Mesenteric fat pad (tissue), 1 donor: ENCODE data around the gene AQP3. TPM values are rescaled to one million over a fixed set of nuclear protein-coding genes. Genes with fewer than 3 reads are reported as not detected.

Experiments used
- microRNA-seq: library from miRNA; unstranded; fragments of <30 nt; microRNA quantifications from one replicate; pipeline ENCODE4 v1.2.0, GENCODE V29; 2020; ENCODE audit warnings: borderline number of aligned reads
- total RNA-seq: library from RNA; stranded (reverse); fragmentation: NEBNext Ultra II Directional; extraction: Animal tissue kit (Norgen Biotek cat#: 25700); gene quantifications from one replicate; pipeline ENCODE4 v1.2.1, GENCODE V29; 2021
- donor health status: DM: yes; HTN: yes; CAD: no.

Gene AQP3
- total RNA-seq, 1 donor from 2014 or later: 27.7 TPM

Small RNA genes within 50 kb of the gene (microRNA-seq; reads per million reads assigned to microRNA genes)
- gene MIR6851: not detected

Other genes with a start within 250 kb of the AQP3 start
- gene SPINK4, start 207.4 kb downstream of the AQP3 start, total RNA-seq: not detected
- gene BAG1, start 182.9 kb downstream of the AQP3 start, total RNA-seq: 131 TPM
- 52.0 TPM for gene CHMP5, start 182.5 kb downstream of the AQP3 start, total RNA-seq
- gene NFX1, start 157.1 kb downstream of the AQP3 start, total RNA-seq: 39.1 TPM
- gene AQP7, start 45.0 kb downstream of the AQP3 start, total RNA-seq: 323 TPM
- gene NOL6, start 26.3 kb upstream of the AQP3 start, total RNA-seq: 35.7 TPM
- not detected for gene ANKRD18B, start 76.7 kb upstream of the AQP3 start, total RNA-seq